ENCODE results near the gene PIR.

DNA sequence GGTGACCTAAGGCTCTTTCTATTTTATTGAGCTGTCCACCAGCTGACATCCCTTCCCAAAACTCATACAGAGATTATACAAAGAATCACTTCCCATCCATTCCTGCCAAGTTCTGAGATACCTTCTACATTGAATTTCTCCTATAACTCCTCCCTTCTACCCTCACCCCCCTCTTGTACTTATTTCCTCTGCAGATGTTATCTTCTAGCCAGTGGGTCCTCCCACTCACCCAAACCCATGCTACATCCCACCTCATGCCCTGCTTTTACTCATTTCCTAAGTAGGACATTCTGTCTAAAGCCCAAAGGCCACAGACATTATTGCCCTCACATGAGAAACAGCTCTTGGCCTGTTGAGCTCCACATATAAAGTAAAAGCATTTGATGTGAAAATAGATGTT is 36.0 kb upstream of the PIR start:
- no peak for TF ChIP-seq CTCF (conservative IDR thresholded peaks at IDR 0.05; ENCODE audit: low read depth, low read length)
- TF ChIP-seq EZH2 (IDR thresholded peaks at IDR 0.05; ENCODE audit: borderline replicate concordance, low read depth, low read length, poor library complexity, severe bottlenecking) = no peak

Data from A673 (cell line).